Muscle of leg (tissue), 11 donors: ENCODE measurements around the gene KCND3. TPM values are rescaled to one million over a fixed set of nuclear protein-coding genes. Genes with fewer than 3 reads are reported as not detected.

Source experiments
- DNase-seq: peaks from one replicate; pipeline ENCODE4 v3.0.0; 2013
- H3K27ac ChIP-seq: one replicate; pipeline ENCODE4 v1.5.1; 2013; ENCODE audit warnings: mild to moderate bottlenecking, low read length, control low read depth
- H3K27me3 ChIP-seq: one replicate; pipeline ENCODE4 v1.6.1; 2013; ENCODE audit warnings: low read length; ENCODE audit not compliant: control insufficient read depth, insufficient read depth
- H3K36me3 ChIP-seq: one replicate; pipeline ENCODE4 v1.6.1; 2013; ENCODE audit warnings: low read length; ENCODE audit not compliant: control insufficient read depth, insufficient read depth
- H3K4me1 ChIP-seq: one replicate; pipeline ENCODE4 v1.6.1; 2013; ENCODE audit warnings: low read length; ENCODE audit not compliant: control insufficient read depth, insufficient read depth
- H3K4me3 ChIP-seq: one replicate; pipeline ENCODE4 v1.5.1; 2013; ENCODE audit warnings: low read length, control low read depth
- H3K9me3 ChIP-seq: replicated peaks from 2 replicates; pipeline ENCODE4 v1.6.1; 2013; ENCODE audit warnings: low read depth, low read length; ENCODE audit not compliant: control insufficient read depth
- WGBS: methylation state at CpG from one replicate; pipeline ENCODE4 v1.1.5; 2013; ENCODE audit warnings: missing lambda C conversion rate; ENCODE audit not compliant: insufficient coverage; 5-methylcytosine and 5-hydroxymethylcytosine counted together
- polyA plus RNA-seq, 8 donors: library from polyadenylated mRNA; unstranded; fragments of 120-200 nt; gene quantifications; one replicate each; pipeline versions ENCODE4 v1.2.1 to v1.2.3, GENCODE V29; 2013; ENCODE audit warnings: inconsistent platforms in 1 of 8, low replicate concordance in 1 of 8; ENCODE audit not compliant: insufficient read length in 8 of 8, insufficient read depth in 1 of 8
- total RNA-seq: library from RNA; stranded (reverse); fragments of 120-200 nt; gene quantifications from one replicate; pipeline ENCODE4 v1.2.4, GENCODE V29; 2013

The KCND3 gene
- total and polyA plus RNA-seq, 9 donors: 0.84 to 1.9 (median 1.5) TPM

- under 1% methylated on average over 60 of the region's 67 CpGs for WGBS
- no peaks in the 10 kb centered on the region for H3K9me3 ChIP-seq
- no peaks in the 10 kb centered on the region for H3K27me3 ChIP-seq
- peaks cover 8% of the 10 kb centered on the region for H3K36me3 ChIP-seq
- peak within 1 kb of the TSS; percentile 100 for H3K27ac ChIP-seq
- peak; percentile 99 for DNase-seq
- peak within 1 kb of the TSS; percentile 95 for H3K4me3 ChIP-seq
- H3K4me1 ChIP-seq: peaks cover 13% of the 10 kb centered on the region
Measured at GRCh38 chr1:111755331-111756123, 233.9 kb downstream of the KCND3 start, which contains the start of gene DDX20. DDX20 (plus strand) TSS chr1:111755901; CDS start chr1:111755925, 24 bp downstream.

- Histone ChIP-seq H3K4me1 (peaks cover 13% of the 10 kb centered on the region), H3K4me3 (peak overlapping the region; percentile 95), H3K36me3 (peaks cover 7% of the 10 kb centered on the region), H3K9me3 (no peaks in the 10 kb centered on the region), H3K27ac (peak overlapping the region; percentile 100), H3K27me3 (no peaks in the 10 kb centered on the region)
- WGBS: 2% methylated on average over 12 of the region's 12 CpGs
- peak; percentile 79 for DNase-seq
Measured at GRCh38 chr1:111754984-111755330, 234.5 kb downstream of the KCND3 start.

GRCh38 chr1:111751906-111752575, 237.4 kb downstream of the KCND3 start:
- Histone ChIP-seq H3K36me3 (no peaks in the 10 kb centered on the region), H3K9me3 (no peaks in the 10 kb centered on the region), H3K27me3 (no peaks in the 10 kb centered on the region), H3K4me1 (peaks cover 13% of the 10 kb centered on the region), H3K4me3 (no peak overlapping the region), H3K27ac (no peak overlapping the region)
- DNase-seq: no peak
- no CpG with 5 or more reads among the region's 2 CpGs for WGBS

- H3K4me1 ChIP-seq: peaks cover 17% of the 10 kb centered on the region
Measured at GRCh38 chr1:111750856-111751255, 238.6 kb downstream of the KCND3 start.

GRCh38 chr1:111749628-111750027, 239.8 kb downstream of the KCND3 start:
- DNase-seq: no peak
- no peak overlapping the region for H3K4me3 ChIP-seq
- H3K9me3 ChIP-seq: no peaks in the 10 kb centered on the region
- H3K27me3 ChIP-seq: no peaks in the 10 kb centered on the region
- H3K27ac ChIP-seq: no peak overlapping the region
- H3K36me3 ChIP-seq: no peaks in the 10 kb centered on the region
- H3K4me1 ChIP-seq: peaks cover 21% of the 10 kb centered on the region
- 68% methylated on average over 3 of the region's 3 CpGs for WGBS

More at GRCh38 chr1:111750856-111751255, 238.6 kb downstream of the KCND3 start:
- DNase-seq: no peak
- no peaks in the 10 kb centered on the region for H3K36me3 ChIP-seq
- H3K4me3 ChIP-seq: no peak overlapping the region
- H3K9me3 ChIP-seq: no peaks in the 10 kb centered on the region
- no peaks in the 10 kb centered on the region for H3K27me3 ChIP-seq
- H3K27ac ChIP-seq: no peak overlapping the region
- WGBS: 56% methylated on average over 2 of the region's 2 CpGs

- no peak for DNase-seq
- no peak overlapping the region for H3K4me3 ChIP-seq
- H3K27me3 ChIP-seq: no peaks in the 10 kb centered on the region
- WGBS: 69% methylated on average over 4 of the region's 4 CpGs
- H3K36me3 ChIP-seq: no peaks in the 10 kb centered on the region
- H3K4me1 ChIP-seq: peaks cover 29% of the 10 kb centered on the region
- H3K9me3 ChIP-seq: no peaks in the 10 kb centered on the region
- H3K27ac ChIP-seq: no peak overlapping the region
Measured at GRCh38 chr1:111747947-111748346, 241.5 kb downstream of the KCND3 start.

GRCh38 chr1:111747282-111747734, 242.2 kb downstream of the KCND3 start:
- Histone ChIP-seq H3K4me3 (no peak overlapping the region), H3K36me3 (no peaks in the 10 kb centered on the region), H3K9me3 (no peaks in the 10 kb centered on the region), H3K4me1 (peaks cover 30% of the 10 kb centered on the region), H3K27me3 (no peaks in the 10 kb centered on the region), H3K27ac (no peak overlapping the region)
- peak; percentile 60 for DNase-seq
- 20% methylated on average over 1 of the region's 3 CpGs for WGBS

- DNase-seq: no peak
- Histone ChIP-seq H3K27ac (no peak overlapping the region), H3K36me3 (no peaks in the 10 kb centered on the region), H3K4me3 (no peak overlapping the region), H3K9me3 (no peaks in the 10 kb centered on the region), H3K4me1 (peaks cover 30% of the 10 kb centered on the region), H3K27me3 (peaks cover 2% of the 10 kb centered on the region)
- WGBS: 68% methylated on average over 2 of the region's 2 CpGs
Measured at GRCh38 chr1:111746614-111746999, 242.9 kb downstream of the KCND3 start.

GRCh38 chr1:111745675-111746613, 243.5 kb downstream of the KCND3 start:
- peak overlapping the region; percentile 35 for H3K27ac ChIP-seq
- H3K9me3 ChIP-seq: no peaks in the 10 kb centered on the region
- H3K36me3 ChIP-seq: no peaks in the 10 kb centered on the region
- peaks cover 36% of the 10 kb centered on the region for H3K4me1 ChIP-seq
- peak; percentile 64 for DNase-seq
- H3K27me3 ChIP-seq: peaks cover 8% of the 10 kb centered on the region
- H3K4me3 ChIP-seq: no peak overlapping the region
- 80% methylated on average over 3 of the region's 9 CpGs for WGBS
